Measurements from ENCODE around the gene FAXC.
A peak's percentile ranks its signal among the peaks of the same experiment; 100 is the strongest.

The FAXC gene

GRCh38 chr6:99350573-99350972, 1.1 kb upstream of the FAXC start:
- Histone ChIP-seq H3K27me3 (ENCODE audit: low read depth, low read length) (peaks cover 5% of the 10 kb centered on the region; the same call in 1 of the 2 replicates), H3K4me1 (ENCODE audit: low read length) (no peaks in the 10 kb centered on the region; the same call in 1 of the 2 replicates), H3K79me2 (ENCODE audit: low read length) (no peaks in the 10 kb centered on the region), H2AFZ (ENCODE audit: low read depth, low read length) (no peak overlapping the region), H3K4me2 (ENCODE audit: low read length) (peak overlapping the region; percentile 75), H3K9me3 (ENCODE audit: insufficient read depth, low read length) (no peaks in the 10 kb centered on the region), H3K27ac (ENCODE audit: low read length) (no peak overlapping the region), H3K4me3 (ENCODE audit: low read length) (peak overlapping the region; percentile 82; the same call in 1 of the 2 replicates), H4K20me1 (ENCODE audit: insufficient read depth, low read length) (no peaks in the 10 kb centered on the region), H3K36me3 (replicated peaks; ENCODE audit: low read depth, low read length) (no peaks in the 10 kb centered on the region), H3K9ac (ENCODE audit: low read length) (0 out of 2 replicates have a peak overlapping the region, but pooled peaks have one; percentile 59)
- TF ChIP-seq CTCF (IDR thresholded peaks at IDR 0.05; ENCODE audit: low read depth, low read length) (no peak), EZH2phosphoT487 (IDR thresholded peaks at IDR 0.05; ENCODE audit: low read depth) (no peak)

- Histone ChIP-seq H3K9ac (ENCODE audit: low read length) (peak overlapping the region; percentile 41; the same call in 1 of the 2 replicates), H4K20me1 (ENCODE audit: insufficient read depth, low read length) (no peaks in the 10 kb centered on the region), H2AFZ (ENCODE audit: low read depth, low read length) (no peak overlapping the region), H3K36me3 (replicated peaks; ENCODE audit: low read depth, low read length) (no peaks in the 10 kb centered on the region), H3K4me2 (ENCODE audit: low read length) (peak overlapping the region; percentile 76), H3K27me3 (ENCODE audit: low read depth, low read length) (peaks cover 5% of the 10 kb centered on the region; the same call in 1 of the 2 replicates), H3K4me3 (ENCODE audit: low read length) (peak overlapping the region; percentile 82), H3K9me3 (ENCODE audit: insufficient read depth, low read length) (no peaks in the 10 kb centered on the region), H3K27ac (ENCODE audit: low read length) (no peak overlapping the region), H3K79me2 (ENCODE audit: low read length) (no peaks in the 10 kb centered on the region), H3K4me1 (ENCODE audit: low read length) (peaks cover 8% of the 10 kb centered on the region)
- TF ChIP-seq EZH2phosphoT487 (IDR thresholded peaks at IDR 0.05; ENCODE audit: low read depth) (no peak), CTCF (IDR thresholded peaks at IDR 0.05; ENCODE audit: low read depth, low read length) (no peak)
These were observed 945 bp downstream of the FAXC start for GRCh38 chr6:99348288-99349170.

GRCh38 chr6:99347804-99348203, 1.7 kb downstream of the FAXC start:
- Histone ChIP-seq H3K27ac (ENCODE audit: low read length) (no peak overlapping the region), H3K9me3 (ENCODE audit: insufficient read depth, low read length) (no peaks in the 10 kb centered on the region), H3K4me2 (ENCODE audit: low read length) (no peak overlapping the region), H4K20me1 (ENCODE audit: insufficient read depth, low read length) (no peaks in the 10 kb centered on the region), H3K36me3 (replicated peaks; ENCODE audit: low read depth, low read length) (no peaks in the 10 kb centered on the region), H3K9ac (ENCODE audit: low read length) (no peak overlapping the region), H3K4me3 (ENCODE audit: low read length) (no peak overlapping the region), H3K4me1 (ENCODE audit: low read length) (peaks cover 8% of the 10 kb centered on the region), H2AFZ (ENCODE audit: low read depth, low read length) (no peak overlapping the region), H3K27me3 (ENCODE audit: low read depth, low read length) (peaks cover 5% of the 10 kb centered on the region; the same call in 1 of the 2 replicates), H3K79me2 (ENCODE audit: low read length) (no peaks in the 10 kb centered on the region)
- TF ChIP-seq EZH2phosphoT487 (IDR thresholded peaks at IDR 0.05; ENCODE audit: low read depth), result no peak
- TF ChIP-seq CTCF (IDR thresholded peaks at IDR 0.05; ENCODE audit: low read depth, low read length), result no peak

GRCh38 chr6:99346595-99346994, 2.9 kb downstream of the FAXC start:
- Histone ChIP-seq H3K4me3 (ENCODE audit: low read length) (no peak overlapping the region), H3K9ac (ENCODE audit: low read length) (no peak overlapping the region), H3K4me1 (ENCODE audit: low read length) (peaks cover 8% of the 10 kb centered on the region), H4K20me1 (ENCODE audit: insufficient read depth, low read length) (no peaks in the 10 kb centered on the region), H3K9me3 (ENCODE audit: insufficient read depth, low read length) (no peaks in the 10 kb centered on the region), H3K79me2 (ENCODE audit: low read length) (no peaks in the 10 kb centered on the region), H3K4me2 (ENCODE audit: low read length) (no peak overlapping the region), H3K27ac (ENCODE audit: low read length) (no peak overlapping the region), H3K36me3 (replicated peaks; ENCODE audit: low read depth, low read length) (no peaks in the 10 kb centered on the region), H2AFZ (ENCODE audit: low read depth, low read length) (no peak overlapping the region), H3K27me3 (ENCODE audit: low read depth, low read length) (peaks cover 5% of the 10 kb centered on the region; the same call in 1 of the 2 replicates)
- TF ChIP-seq CTCF (IDR thresholded peaks at IDR 0.05; ENCODE audit: low read depth, low read length), result no peak
- no peak for TF ChIP-seq EZH2phosphoT487 (IDR thresholded peaks at IDR 0.05; ENCODE audit: low read depth)

Measured in OCI-LY3 (cell line).